ENCODE results near the gene MIGA1.
"Not testable (repeated sequence)": the region's sequence is repeated elsewhere in the genome, so short reads cannot be mapped to it uniquely, and the experiment has no call there.

MIGA1 gene

GRCh38 chr1:77797991-77798390 lies 18.5 kb downstream of the MIGA1 start:
- no peak for DNase-seq

DNA sequence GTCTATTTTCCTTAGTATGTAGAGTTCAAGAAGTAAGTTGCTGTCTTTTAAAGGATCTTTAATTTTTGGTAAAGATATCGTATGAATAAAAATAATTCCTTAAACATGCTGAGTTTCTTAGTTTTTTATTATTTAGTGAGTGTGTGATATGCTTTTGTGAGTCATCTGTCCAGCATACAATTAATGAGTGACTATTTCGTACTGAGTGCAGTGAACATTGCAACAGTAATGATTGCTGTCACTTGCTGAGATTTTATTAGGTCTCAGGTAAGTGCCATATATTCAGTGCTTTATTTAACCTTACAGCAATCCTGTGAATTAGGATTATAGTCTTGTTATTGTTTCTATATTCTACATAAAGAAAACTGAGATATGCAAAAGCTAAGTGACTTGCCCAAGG lies 22.6 kb downstream of the MIGA1 start:
- DNase-seq, result no peak

DNA sequence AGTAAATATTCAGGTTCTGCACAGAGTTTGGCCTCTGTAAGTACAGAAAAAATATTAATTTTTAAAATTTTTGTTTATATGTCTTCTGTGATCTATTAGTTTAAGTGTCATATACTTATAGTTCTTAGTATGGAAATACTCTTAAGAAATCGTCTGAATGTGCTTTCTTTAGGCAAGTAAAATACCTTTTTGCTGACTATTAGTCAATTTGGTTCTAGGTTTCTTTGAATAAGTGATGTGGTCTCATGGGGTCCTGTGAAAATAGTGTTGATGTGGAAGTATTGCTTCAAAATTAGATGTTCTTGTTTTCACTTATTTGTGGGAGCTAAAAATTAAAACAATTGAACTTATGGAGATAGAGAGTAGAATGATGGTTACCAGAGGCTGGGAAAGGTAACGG lies 23.9 kb downstream of the MIGA1 start:
- no peak for DNase-seq

DNA sequence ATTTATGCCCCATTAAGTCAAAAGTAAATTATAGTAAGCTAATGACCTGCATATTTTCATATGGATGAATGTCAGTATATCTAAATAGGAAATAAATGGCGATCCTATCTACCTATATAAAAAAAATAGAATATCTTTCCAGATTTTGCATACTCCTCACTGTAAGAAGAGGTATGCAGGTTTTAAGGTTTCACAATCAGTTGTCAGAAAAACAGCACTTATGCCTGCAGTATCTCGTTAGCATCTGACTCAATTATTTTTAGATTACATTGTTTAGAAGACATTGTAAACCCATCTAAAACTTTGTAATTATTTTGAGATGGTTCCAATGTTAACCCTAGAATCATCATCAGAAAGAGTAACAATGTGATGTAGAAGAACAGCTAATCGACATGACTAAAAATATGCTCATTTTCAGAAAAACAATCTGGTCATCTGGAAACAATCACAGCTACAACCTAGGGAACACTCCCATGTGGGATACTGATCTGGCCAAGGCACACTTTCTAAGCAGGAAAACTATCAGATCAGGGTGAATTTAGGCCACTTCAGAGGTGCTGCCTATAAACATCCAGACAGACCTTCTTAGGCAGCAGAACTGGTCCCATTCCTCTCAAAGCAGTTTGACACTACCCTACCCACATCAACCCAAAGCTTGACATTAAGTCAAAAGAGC lies 30.5 kb downstream of the MIGA1 start:
- DNase-seq, result not testable (repeated sequence)

- not testable (repeated sequence) for DNase-seq
These were observed 32.1 kb downstream of the MIGA1 start for GRCh38 chr1:77811589-77811988.

DNA sequence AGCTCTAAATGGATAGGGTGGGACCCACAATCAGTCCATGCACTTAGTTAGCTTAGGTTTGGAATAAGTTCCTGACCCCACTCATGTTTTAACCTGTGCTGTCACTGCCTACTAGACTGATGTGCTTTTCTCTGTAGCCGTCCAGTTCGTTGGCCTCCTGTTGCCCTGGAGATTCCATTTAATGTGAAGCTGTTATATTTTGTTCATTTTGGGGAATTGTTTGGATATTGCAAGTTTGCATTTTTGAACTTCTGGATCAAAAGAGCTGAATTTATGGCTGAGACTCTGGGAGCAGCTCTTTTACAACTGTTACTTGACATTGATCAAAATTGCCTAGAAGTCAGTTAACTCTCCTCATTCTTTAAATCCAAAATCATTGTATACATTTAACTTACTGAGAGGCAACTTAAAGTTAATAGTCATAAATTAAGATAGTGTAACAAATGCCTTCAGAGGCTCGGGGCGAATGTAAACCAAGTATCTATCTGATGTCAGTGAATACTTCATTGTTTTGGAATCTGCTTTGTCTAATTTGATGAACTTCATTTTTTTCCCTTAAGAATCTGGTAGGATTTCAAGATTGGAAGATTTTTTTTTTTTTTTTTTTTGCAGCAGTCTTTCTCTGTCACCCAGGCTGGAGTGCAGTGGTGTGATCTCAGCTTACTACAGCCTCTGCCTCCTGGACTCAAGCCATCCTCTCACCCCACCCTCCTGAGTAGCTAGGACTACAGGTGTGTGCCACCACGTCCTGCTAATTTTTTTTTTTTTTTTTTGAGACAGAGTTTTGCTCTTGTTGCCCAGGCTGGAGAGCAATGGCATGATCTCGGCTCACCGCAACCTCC lies 38.1 kb downstream of the MIGA1 start:
- DNase-seq, result no peak

DNA sequence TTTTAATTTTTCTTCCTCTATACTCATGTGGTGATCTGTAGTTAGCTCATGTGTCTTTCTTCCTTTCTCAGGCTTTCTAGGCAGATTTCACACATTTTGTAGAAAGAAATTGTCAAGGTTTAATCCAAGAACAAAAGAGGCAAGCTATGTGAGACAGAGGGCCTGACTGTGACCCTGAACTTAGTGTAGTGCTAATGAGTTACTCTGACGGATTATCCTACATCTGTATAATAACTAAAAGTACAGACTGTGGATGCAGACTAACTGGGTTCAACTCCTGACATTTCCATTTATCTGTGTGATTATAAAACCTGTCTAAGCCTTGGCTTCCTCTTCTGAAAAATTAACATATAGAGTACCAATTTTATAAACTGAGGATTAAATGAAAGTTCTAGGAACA lies 40.7 kb downstream of the MIGA1 start:
- no peak for DNase-seq

DNA sequence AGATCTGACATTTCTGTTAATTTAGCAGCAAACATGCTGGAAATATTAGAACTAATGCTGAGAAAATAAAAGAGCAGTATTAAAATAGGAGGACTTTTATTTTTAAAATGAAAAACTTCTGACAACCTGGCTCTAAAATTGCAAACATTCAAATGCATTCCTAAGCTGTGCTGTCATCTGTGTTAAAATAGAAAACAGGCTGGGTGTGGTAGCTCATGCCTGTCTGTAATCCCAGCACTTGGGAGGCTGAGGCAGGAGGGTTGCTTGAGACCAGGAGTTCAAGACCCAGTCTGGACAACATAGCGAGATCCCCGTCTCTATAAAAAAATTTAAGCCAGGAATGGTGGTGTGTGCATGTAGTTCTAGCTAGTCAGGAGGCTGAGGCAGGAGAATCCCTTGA lies 44.6 kb downstream of the MIGA1 start:
- no peak for DNase-seq

DNA sequence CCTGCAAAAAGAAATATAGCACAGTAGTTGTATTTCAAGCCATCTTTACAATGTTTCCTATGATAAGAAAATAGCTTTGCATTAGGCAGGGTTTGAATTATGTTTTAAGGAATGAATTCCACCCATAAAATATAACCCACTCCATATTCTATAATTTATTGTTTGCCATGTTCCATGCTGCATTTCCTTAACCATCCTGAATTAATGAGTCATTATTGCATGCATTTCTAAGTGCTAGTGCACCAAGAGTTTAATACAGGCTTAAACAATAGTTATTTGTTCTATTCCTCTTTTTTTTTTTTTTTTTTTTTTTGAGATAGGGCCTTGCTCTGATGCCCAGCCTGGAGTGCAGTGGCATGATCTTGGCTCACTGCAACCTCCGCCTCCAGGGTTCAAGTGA lies 45.2 kb downstream of the MIGA1 start:
- DNase-seq, result no peak

GRCh38 chr1:77825131-77825709 lies 45.8 kb downstream of the MIGA1 start:
- DNase-seq, result no peak

- DNase-seq, result not testable (repeated sequence)
These were observed 47.4 kb downstream of the MIGA1 start for GRCh38 chr1:77826851-77827250.

- no peak for DNase-seq
These were observed 48.6 kb downstream of the MIGA1 start for GRCh38 chr1:77828098-77828497.

- DNase-seq, result no peak
These were observed 50.4 kb downstream of the MIGA1 start for GRCh38 chr1:77829851-77830250.

DNA sequence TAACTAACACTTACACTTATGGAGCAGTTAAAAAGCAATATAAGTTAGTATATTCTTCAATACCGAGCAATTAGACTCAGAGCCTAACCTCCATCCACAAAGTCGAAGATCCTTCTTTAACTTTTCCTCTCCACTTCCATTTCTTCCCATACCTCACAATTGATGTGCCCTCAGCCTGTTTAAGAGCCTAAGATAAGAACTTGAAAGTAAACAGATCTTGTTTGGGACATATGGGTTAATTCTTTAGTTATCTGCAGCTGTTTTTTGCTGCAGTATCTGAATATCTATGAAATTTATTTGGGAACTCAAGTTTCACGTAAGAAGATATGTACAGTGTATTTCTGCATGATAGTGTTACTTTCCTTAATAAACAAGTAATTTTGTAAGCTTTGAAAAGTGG lies 51.5 kb downstream of the MIGA1 start:
- no peak for DNase-seq

DNA sequence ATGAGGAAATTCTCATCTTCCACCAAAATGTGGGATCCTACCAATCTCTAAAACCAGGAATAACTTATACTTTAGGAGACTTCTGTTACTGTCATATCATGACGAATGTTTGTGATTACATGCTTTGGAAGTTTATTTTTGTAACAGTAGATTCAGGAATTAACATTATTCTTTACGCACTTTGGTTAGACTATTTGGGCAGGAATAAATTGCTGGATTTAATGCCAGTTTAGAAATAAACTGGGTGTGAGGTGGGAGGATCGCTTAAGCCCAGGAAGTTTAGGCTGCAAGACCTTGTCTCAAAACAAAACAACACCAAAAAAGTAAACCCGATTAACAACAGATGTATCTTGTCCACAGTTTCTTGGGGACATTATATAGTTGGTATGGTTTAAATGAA lies 52.1 kb downstream of the MIGA1 start:
- DNase-seq, result no peak

- no peak for DNase-seq
These were observed 52.7 kb downstream of the MIGA1 start for GRCh38 chr1:77831976-77832711.

- no peak for DNase-seq
These were observed 53.5 kb downstream of the MIGA1 start for GRCh38 chr1:77832901-77833300.

GRCh38 chr1:77833521-77834100 lies 54.2 kb downstream of the MIGA1 start:
- DNase-seq, result no peak

DNA sequence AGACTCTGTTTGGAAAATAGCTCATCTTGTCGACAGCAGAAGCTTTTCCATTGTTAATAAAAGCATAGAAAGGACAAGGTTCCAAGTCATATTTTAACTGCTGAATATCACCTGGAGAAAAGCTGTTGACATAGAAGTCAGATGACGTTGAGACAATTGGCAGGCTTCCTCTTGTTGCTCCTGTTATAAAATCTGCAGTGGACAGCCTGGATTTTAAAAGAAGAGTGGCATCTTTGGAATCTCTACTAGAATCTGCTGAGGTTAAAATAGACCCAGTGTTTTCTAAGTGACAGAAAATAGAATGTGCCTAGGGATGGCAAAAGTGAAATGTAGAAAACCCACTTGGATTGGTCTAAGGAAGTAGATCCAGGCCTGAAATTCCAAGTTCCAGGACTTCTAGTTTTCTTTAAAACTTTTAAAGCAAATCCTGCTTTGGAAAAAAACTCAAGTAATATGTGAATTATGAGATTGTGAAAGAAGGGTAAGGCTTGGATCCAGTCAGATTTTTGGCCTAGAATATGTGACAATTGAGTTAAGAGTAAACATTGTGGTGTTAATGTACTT lies 55.4 kb downstream of the MIGA1 start:
- no peak for DNase-seq

GRCh38 chr1:77841574-77841973 lies 62.1 kb downstream of the MIGA1 start:
- no peak for DNase-seq

DNA sequence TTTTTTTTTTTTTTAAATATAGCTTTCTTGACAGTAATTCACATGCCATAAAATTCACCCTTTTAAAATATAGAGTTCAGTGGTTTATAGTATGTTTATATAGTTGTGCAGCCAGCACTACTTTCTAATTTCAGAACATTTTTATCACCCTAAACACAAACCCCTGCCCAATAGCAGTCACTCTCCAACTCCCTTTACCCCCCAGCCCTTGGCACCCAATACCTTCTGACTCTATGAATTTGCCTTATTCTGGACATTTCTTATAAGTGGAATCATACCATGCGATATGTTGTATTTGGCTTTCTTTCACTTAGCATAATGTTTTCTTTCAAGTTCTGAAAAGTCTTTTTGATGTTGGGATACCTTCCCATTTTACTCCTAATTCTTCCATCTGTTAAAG lies 66.5 kb downstream of the MIGA1 start:
- no peak for DNase-seq

DNA sequence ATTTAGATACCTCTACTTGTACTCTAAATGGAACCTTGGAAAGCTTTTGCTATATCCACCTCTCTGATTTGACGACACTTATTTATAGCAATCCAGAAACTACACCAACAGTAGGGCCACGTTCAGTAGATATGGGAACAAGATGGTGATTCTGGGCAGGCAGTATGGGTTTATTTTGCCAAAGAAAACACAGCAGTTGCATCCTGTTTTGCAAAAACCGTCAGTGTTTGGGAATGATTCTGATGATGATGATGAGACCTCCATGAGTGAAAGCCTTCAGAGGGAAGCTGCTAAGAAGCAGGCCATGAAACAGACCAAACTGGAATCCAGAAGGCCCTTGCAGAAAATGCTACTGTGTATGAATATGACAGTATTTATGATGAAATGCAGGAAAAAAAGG lies 67.5 kb downstream of the MIGA1 start:
- no peak for DNase-seq

GRCh38 chr1:77847621-77848080 lies 68.2 kb downstream of the MIGA1 start:
- DNase-seq, result no peak
